Neuronal stem cell (in vitro differentiated cells): Measurements from ENCODE around the gene TINAGL1.

Experiments used
- DNase-seq: peaks from one replicate; pipeline ENCODE4 v3.0.0-alpha.2; 2013; ENCODE audit warnings: low spot score
- H2AFZ ChIP-seq: one replicate; pipeline ENCODE4 v1.6.1; 2013; ENCODE audit warnings: mild to moderate bottlenecking, low read length, inconsistent platforms
- H2AK5ac ChIP-seq: 2 replicates; pipeline ENCODE4 v1.6.1; 2013; ENCODE audit warnings: low read depth, mild to moderate bottlenecking, inconsistent platforms, low read length, moderate library complexity, mixed read lengths
- H2BK120ac ChIP-seq: 2 replicates; pipeline ENCODE4 v1.6.1; 2013; ENCODE audit warnings: low read depth, mild to moderate bottlenecking, inconsistent platforms, low read length, moderate library complexity, mixed read lengths
- H2BK12ac ChIP-seq: one replicate; pipeline ENCODE4 v1.6.1; 2013; ENCODE audit warnings: low read length, inconsistent platforms
- H2BK15ac ChIP-seq: 2 replicates; pipeline ENCODE4 v1.6.1; 2013; ENCODE audit warnings: mild to moderate bottlenecking, low read length, inconsistent platforms, mixed read lengths
- H2BK5ac ChIP-seq: one replicate; pipeline ENCODE4 v1.6.1; 2013; ENCODE audit warnings: inconsistent platforms, mild to moderate bottlenecking, low read length, moderate library complexity
- H3K14ac ChIP-seq: one replicate; pipeline ENCODE4 v1.6.1; 2013; ENCODE audit warnings: low read length, inconsistent platforms
- H3K18ac ChIP-seq: 2 replicates; pipeline ENCODE4 v1.6.1; 2013; ENCODE audit warnings: low read length, inconsistent platforms
- H3K23ac ChIP-seq: 2 replicates; pipeline ENCODE4 v1.6.1; 2013; ENCODE audit warnings: low read depth, mild to moderate bottlenecking, mixed read lengths, low read length, inconsistent platforms; ENCODE audit not compliant: poor library complexity
- H3K27ac ChIP-seq: replicated peaks from 3 replicates; pipeline ENCODE4 v1.5.1; 2013; ENCODE audit warnings: low read length, inconsistent platforms
- H3K27me3 ChIP-seq, 3 experiments: 2 replicates each; pipeline ENCODE4 v1.6.1; 2013; ENCODE audit warnings: low read length in 3 of 3, mild to moderate bottlenecking in 2 of 3, inconsistent platforms in 1 of 3, low read depth in 1 of 3, mixed read lengths in 1 of 3, moderate library complexity in 1 of 3; ENCODE audit not compliant: control insufficient read depth in 3 of 3, insufficient read depth in 3 of 3
- H3K36me3 ChIP-seq, 2 donors: replicated peaks in 1 of 2; 2 replicates each; pipeline ENCODE4 v1.6.1; 2013; ENCODE audit warnings: low read length in 2 of 2; ENCODE audit not compliant: control insufficient read depth in 2 of 2, insufficient read depth in 2 of 2
- H3K4ac ChIP-seq: 2 replicates; pipeline ENCODE4 v1.6.1; 2013; ENCODE audit warnings: inconsistent platforms, mild to moderate bottlenecking, low read length, moderate library complexity
- H3K4me1 ChIP-seq, 2 donors: 1 replicate in 1 of 2; 2 replicates in 1 of 2; pipeline ENCODE4 v1.6.1; 2013; ENCODE audit warnings: low read length in 2 of 2, low read depth in 1 of 2; ENCODE audit not compliant: control insufficient read depth in 2 of 2, insufficient read depth in 1 of 2
- H3K4me2 ChIP-seq: one replicate; pipeline ENCODE4 v1.6.1; 2013; ENCODE audit warnings: mild to moderate bottlenecking, low read length, inconsistent platforms; ENCODE audit not compliant: insufficient read depth, poor library complexity, severe bottlenecking
- H3K4me3 ChIP-seq, 2 donors: 2 replicates each; pipeline ENCODE4 v1.5.1; 2013; ENCODE audit warnings: low read length in 2 of 2, mild to moderate bottlenecking in 2 of 2, inconsistent platforms in 1 of 2, moderate library complexity in 1 of 2
- H3K79me1 ChIP-seq: one replicate; pipeline ENCODE4 v1.6.1; 2013; ENCODE audit warnings: low read depth, mild to moderate bottlenecking, inconsistent platforms, low read length, moderate library complexity
- H3K9ac ChIP-seq: one replicate; pipeline ENCODE4 v1.6.1; 2013; ENCODE audit warnings: mild to moderate bottlenecking, low read depth, low read length, inconsistent platforms; ENCODE audit not compliant: poor library complexity
- H3K9me3 ChIP-seq, 2 donors: replicated peaks in 1 of 2; 2 replicates each; pipeline versions ENCODE3 to v1.6.1; 2013; ENCODE audit warnings: low read length in 2 of 2, mild to moderate bottlenecking in 2 of 2, inconsistent platforms in 1 of 2, low read depth in 1 of 2, mixed read lengths in 1 of 2, moderate library complexity in 1 of 2; ENCODE audit not compliant: control insufficient read depth in 2 of 2, insufficient read depth in 1 of 2
- H4K8ac ChIP-seq: one replicate; pipeline ENCODE4 v1.6.1; 2013; ENCODE audit warnings: low read depth, mild to moderate bottlenecking, inconsistent platforms, low read length, moderate library complexity
- H4K91ac ChIP-seq: one replicate; pipeline ENCODE4 v1.6.1; 2013; ENCODE audit warnings: low read length, low read depth, mild to moderate bottlenecking, inconsistent platforms; ENCODE audit not compliant: poor library complexity
- WGBS, 2 donors: extraction: QIAGEN DNeasy Blood & Tissue Kit; methylation state at CpG; one replicate each; pipeline ENCODE4 v1.1.7; 2013; ENCODE audit warnings: missing lambda C conversion rate in 2 of 2, mixed read lengths in 1 of 2; ENCODE audit not compliant: insufficient read length in 2 of 2, insufficient replicate concordance in 1 of 2; ENCODE audit errors: extremely low coverage in 2 of 2; 5-methylcytosine and 5-hydroxymethylcytosine counted together

Gene TINAGL1

DNA sequence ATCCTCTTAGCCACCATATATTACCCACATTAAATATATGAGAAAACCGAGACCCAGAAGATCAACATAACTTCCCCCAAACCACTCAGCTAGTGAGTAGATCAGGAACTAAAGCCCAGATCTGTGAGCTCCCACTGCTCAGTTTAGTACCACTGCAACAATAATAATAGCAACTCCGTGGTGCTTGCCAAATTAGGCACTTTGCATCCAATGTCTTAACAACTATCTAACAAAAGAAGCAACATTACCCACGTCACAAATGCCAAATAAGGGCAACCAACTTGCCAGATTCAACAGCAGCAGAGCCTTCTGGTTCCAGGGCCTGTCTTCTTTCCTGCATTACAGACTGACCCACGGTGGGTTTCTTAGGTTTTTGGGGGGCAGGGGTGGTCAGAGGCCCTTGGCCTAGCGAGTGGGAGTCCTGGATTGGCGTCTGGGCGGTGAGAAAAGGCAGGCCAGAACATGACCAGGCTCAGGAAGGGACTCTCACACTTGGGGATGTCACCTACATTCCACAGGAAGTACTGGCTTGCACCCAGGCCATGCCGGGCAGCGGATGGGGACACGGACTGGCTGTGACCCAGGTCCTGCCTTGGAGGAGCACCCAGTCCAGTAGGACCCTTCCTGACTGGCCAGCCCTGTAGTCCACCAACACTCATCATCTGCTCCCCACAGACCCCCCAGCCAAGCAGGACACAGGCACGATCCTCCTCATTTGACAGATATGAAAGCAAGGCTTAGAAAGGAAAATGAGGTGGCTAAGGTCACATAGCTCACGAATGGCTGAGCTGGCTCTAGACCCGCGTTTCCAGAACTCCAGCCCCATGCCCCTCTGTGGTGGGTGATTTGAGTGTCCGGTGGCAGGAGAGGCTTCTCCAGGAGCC, 45.8 kb downstream of the TINAGL1 start:
- H2BK15ac ChIP-seq = peak overlapping the region; percentile 69
- H3K4me1 ChIP-seq = peaks cover 8% of the 10 kb centered on the region in 2 donors
- peaks cover 0 to 17% (median 7%) of the 10 kb centered on the region in 3 experiments for H3K27me3 ChIP-seq
- no peak overlapping the region for H4K91ac ChIP-seq
- H3K4me2 ChIP-seq = no peak overlapping the region
- no CpG with 5 or more reads among the region's 15 CpGs for WGBS, 2 donors
- no peaks in the 10 kb centered on the region for H3K79me1 ChIP-seq
- no peak overlapping the region for H2BK5ac ChIP-seq
- peak overlapping the region; percentile 39 for H3K18ac ChIP-seq
- H3K4me3 ChIP-seq = no peak overlapping the region
- no peak overlapping the region for H2AFZ ChIP-seq
- H4K8ac ChIP-seq = no peak overlapping the region
- no peak overlapping the region for H2BK12ac ChIP-seq
- H3K14ac ChIP-seq = no peak overlapping the region
- peak overlapping the region; percentile 27 for H3K9ac ChIP-seq
- no peak overlapping the region for H3K4ac ChIP-seq
- no peak overlapping the region for H2BK120ac ChIP-seq
- no peak overlapping the region for H3K23ac ChIP-seq
- no peak for DNase-seq
- H3K9me3 ChIP-seq = no peaks in the 10 kb centered on the region
- no peak overlapping the region for H3K27ac ChIP-seq
- H2AK5ac ChIP-seq = no peak overlapping the region
- H3K36me3 ChIP-seq = peaks cover 0 to under 1% of the 10 kb centered on the region in 2 donors

DNA sequence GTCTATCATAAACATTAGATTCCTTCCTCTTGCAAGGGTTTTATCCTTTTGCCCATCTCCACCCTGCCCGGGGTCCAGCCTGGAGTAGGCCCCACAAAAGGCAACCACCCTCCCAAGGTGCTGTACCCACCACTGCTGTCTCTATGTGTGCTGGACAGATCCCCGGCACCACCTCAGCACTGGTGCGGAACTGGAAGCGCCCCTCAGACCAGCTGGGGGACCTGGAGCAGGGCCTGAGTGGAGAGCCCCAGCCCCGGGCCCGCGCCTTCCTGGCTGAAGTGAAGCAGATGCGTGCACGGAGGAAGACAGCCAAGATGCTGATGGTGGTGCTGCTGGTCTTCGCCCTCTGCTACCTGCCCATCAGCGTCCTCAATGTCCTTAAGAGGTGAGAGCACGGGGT, 47.0 kb downstream of the TINAGL1 start:
- Histone ChIP-seq H3K9me3 (no peaks in the 10 kb centered on the region), H2BK12ac (no peak overlapping the region), H3K18ac (no peak overlapping the region), H2BK15ac (no peak overlapping the region), H2AFZ (no peak overlapping the region), H3K36me3 (peaks cover 5 to 6% of the 10 kb centered on the region in 2 donors), H4K8ac (no peak overlapping the region), H3K27me3 (peaks cover 0 to 9% (median 0%) of the 10 kb centered on the region in 3 experiments), H2BK5ac (no peak overlapping the region), H3K79me1 (no peaks in the 10 kb centered on the region), H3K27ac (no peak overlapping the region), H4K91ac (no peak overlapping the region), H2BK120ac (no peak overlapping the region), H3K9ac (peak overlapping the region; percentile 27), H3K4me1 (peaks cover 8 to 10% of the 10 kb centered on the region in 2 donors), H3K23ac (no peak overlapping the region), H3K4me3 (no peak overlapping the region), H3K4ac (no peak overlapping the region), H3K14ac (peak overlapping the region; percentile 77), H3K4me2 (no peak overlapping the region), H2AK5ac (peak overlapping the region; percentile 24)
- DNase-seq = no peak
- no CpG with 5 or more reads among the region's 12 CpGs for WGBS, 2 donors

DNA sequence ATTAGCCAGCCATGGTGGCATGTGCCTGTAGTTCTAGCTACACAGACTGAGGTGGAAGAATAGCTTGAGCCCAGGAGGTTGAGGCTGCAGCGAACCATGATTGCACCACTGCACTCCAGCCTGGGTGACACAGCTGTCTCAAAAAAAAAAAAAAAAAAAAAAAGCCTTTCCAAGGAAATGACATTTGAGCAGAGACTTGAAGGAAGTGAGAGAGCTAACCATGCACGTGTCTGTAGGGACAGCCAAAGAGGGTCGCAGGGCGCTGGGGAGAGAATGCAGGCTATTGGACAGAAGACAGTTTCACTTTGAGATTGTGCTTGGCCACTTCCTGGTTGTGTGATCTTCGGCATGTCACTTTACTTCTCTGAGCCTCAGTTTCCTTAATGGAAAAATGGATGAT, 48.0 kb downstream of the TINAGL1 start:
- peaks cover 0 to under 1% (median 0%) of the 10 kb centered on the region in 3 experiments for H3K27me3 ChIP-seq
- H2AFZ ChIP-seq = no peak overlapping the region
- H2BK12ac ChIP-seq = no peak overlapping the region
- no peak overlapping the region for H3K9ac ChIP-seq
- H3K4me2 ChIP-seq = no peak overlapping the region
- no peak for DNase-seq
- peaks cover 8 to 14% of the 10 kb centered on the region in 2 donors for H3K4me1 ChIP-seq
- no peaks in the 10 kb centered on the region for H3K9me3 ChIP-seq
- H2BK120ac ChIP-seq = no peak overlapping the region
- no peak overlapping the region for H4K8ac ChIP-seq
- no peak overlapping the region for H3K27ac ChIP-seq
- no peak overlapping the region for H2AK5ac ChIP-seq
- H2BK15ac ChIP-seq = no peak overlapping the region
- no peak overlapping the region for H3K14ac ChIP-seq
- no peaks in the 10 kb centered on the region for H3K79me1 ChIP-seq
- H3K23ac ChIP-seq = no peak overlapping the region
- no peak overlapping the region for H3K18ac ChIP-seq
- H3K36me3 ChIP-seq = peaks cover 5 to 15% of the 10 kb centered on the region in 2 donors
- WGBS, 2 donors = no CpG with 5 or more reads among the region's 5 CpGs
- H4K91ac ChIP-seq = no peak overlapping the region
- no peak overlapping the region for H2BK5ac ChIP-seq
- H3K4ac ChIP-seq = no peak overlapping the region
- no peak overlapping the region for H3K4me3 ChIP-seq

DNA sequence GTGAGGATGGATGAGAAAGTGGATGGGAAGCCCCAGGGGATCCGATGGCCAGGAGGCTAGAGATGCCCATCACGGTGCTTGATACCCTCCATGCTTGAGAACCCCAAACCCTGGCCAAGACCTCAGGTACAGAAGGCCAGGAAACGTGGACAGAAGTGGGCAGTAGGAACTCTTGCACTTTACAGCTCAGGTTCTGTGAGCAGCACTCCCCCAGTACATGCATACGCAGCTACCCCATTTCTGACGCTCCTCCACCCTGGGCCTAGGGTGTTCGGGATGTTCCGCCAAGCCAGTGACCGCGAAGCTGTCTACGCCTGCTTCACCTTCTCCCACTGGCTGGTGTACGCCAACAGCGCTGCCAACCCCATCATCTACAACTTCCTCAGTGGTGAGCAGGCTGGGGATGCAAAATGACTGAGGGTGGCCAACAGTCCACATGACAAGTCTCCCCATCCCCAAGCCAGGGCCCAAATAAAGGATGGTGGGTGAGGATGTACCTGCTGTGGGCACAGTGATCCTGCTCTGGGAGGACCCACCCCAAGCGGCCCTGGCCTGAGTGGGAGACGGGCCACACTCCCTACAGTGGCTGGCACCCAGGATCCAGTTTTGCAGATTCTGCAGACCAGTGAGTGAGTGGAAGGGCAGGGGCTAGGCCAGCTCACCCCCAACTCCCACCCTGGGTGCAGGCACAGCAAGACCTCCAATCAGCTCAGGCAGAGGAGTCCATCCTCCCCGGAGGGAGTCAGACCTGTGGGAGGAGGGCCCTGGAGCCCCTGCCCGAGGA, 48.6 kb downstream of the TINAGL1 start:
- H3K4me1 ChIP-seq = peaks cover 8 to 14% of the 10 kb centered on the region in 2 donors
- no peak overlapping the region for H3K9ac ChIP-seq
- no peak overlapping the region for H3K27ac ChIP-seq
- H2BK15ac ChIP-seq = no peak overlapping the region
- no peak for DNase-seq
- H3K9me3 ChIP-seq = no peaks in the 10 kb centered on the region
- H2BK120ac ChIP-seq = no peak overlapping the region
- peak overlapping the region; percentile 9 for H3K23ac ChIP-seq
- no peak overlapping the region for H3K4me2 ChIP-seq
- H3K18ac ChIP-seq = peak overlapping the region; percentile 27
- peak overlapping the region; percentile 63 for H2BK12ac ChIP-seq
- no peaks in the 10 kb centered on the region for H3K27me3 ChIP-seq
- no peak overlapping the region for H2BK5ac ChIP-seq
- H3K79me1 ChIP-seq = no peaks in the 10 kb centered on the region
- no peak overlapping the region for H3K4me3 ChIP-seq
- WGBS, 2 donors = no CpG with 5 or more reads among the region's 16 CpGs
- peaks cover 6 to 22% of the 10 kb centered on the region in 2 donors for H3K36me3 ChIP-seq
- H4K8ac ChIP-seq = no peak overlapping the region
- H3K14ac ChIP-seq = peak overlapping the region; percentile 12
- no peak overlapping the region for H3K4ac ChIP-seq
- no peak overlapping the region for H2AFZ ChIP-seq
- no peak overlapping the region for H2AK5ac ChIP-seq
- H4K91ac ChIP-seq = no peak overlapping the region
